HepG2 (cell line): ENCODE data around the gene RBBP8NL. TPM values are rescaled to one million over a fixed set of nuclear protein-coding genes. Genes with fewer than 3 reads are reported as not detected.
A peak's percentile ranks its signal among the peaks of the same experiment; 100 is the strongest.

Experiments used
- AGO2 ChIP-seq: fragments of 200-400 bp; formaldehyde crosslinking; optimal IDR thresholded peaks from 2 replicates; pipeline ENCODE3; 2017; ENCODE audit warnings: mild to moderate bottlenecking, low read depth, low read length, moderate library complexity
- ATRX ChIP-seq: sonication (generic); formaldehyde crosslinking; IDR thresholded peaks from 2 replicates; pipeline ENCODE4 v1.4.0; 2020; ENCODE audit warnings: missing genetic modification reagents, borderline replicate concordance
- FOSL1 ChIP-seq: sonication (generic); formaldehyde crosslinking; IDR thresholded peaks from 2 replicates; pipeline ENCODE4 v1.9.0; 2021; ENCODE audit warnings: missing genetic modification reagents, borderline replicate concordance
- GATAD2A ChIP-seq: IDR thresholded peaks from 2 replicates; pipeline ENCODE4 v1.6.1; 2016
- HOXA3 ChIP-seq: sonication (generic); formaldehyde crosslinking; IDR thresholded peaks from 2 replicates; pipeline ENCODE4 v1.5.0; 2020; ENCODE audit warnings: missing genetic modification reagents
- MIER2 ChIP-seq: IDR thresholded peaks from 2 replicates; pipeline ENCODE4 v1.6.1; 2016; ENCODE audit warnings: missing biosample characterization, missing genetic modification reagents
- NR2F1 ChIP-seq, 2 experiments: fragments of 450-650 bp in 1 of 2; formaldehyde crosslinking in 1 of 2; IDR thresholded peaks; 2 replicates each; pipeline versions ENCODE4 v1.5.0 to v1.6.1; 2016 to 2020; ENCODE audit warnings: mild to moderate bottlenecking in 1 of 2, missing compliant biosample characterization in 1 of 2, missing genetic modification reagents in 1 of 2, moderate library complexity in 1 of 2
- ZBTB33 ChIP-seq: sonication (generic); formaldehyde crosslinking; IDR thresholded peaks from 2 replicates; pipeline ENCODE4 v1.4.0; 2020; ENCODE audit warnings: missing genetic modification reagents
- ZFP1 ChIP-seq: IDR thresholded peaks from 2 replicates; pipeline ENCODE4 v1.6.1; 2016
- ZNF20 ChIP-seq: sonication (generic); formaldehyde crosslinking; IDR thresholded peaks from 2 replicates; pipeline ENCODE4 v1.4.0; 2020; ENCODE audit warnings: mild to moderate bottlenecking, moderate library complexity, missing genetic modification reagents
- ZNF589 ChIP-seq: sonication (generic); formaldehyde crosslinking; conservative IDR thresholded peaks from 2 replicates; pipeline ENCODE4 v1.8.0; 2022; ENCODE audit warnings: mild to moderate bottlenecking, moderate library complexity, missing genetic modification reagents
- ZNF710 ChIP-seq: sonication (generic); formaldehyde crosslinking; IDR thresholded peaks from 2 replicates; pipeline ENCODE4 v1.5.0; 2020; ENCODE audit warnings: mild to moderate bottlenecking, missing genetic modification reagents, borderline replicate concordance
- ZSCAN12 ChIP-seq: sonication (generic); formaldehyde crosslinking; IDR thresholded peaks from 2 replicates; pipeline ENCODE4 v1.9.0; 2021; ENCODE audit warnings: mild to moderate bottlenecking, missing genetic modification reagents
- polyA plus RNA-seq, 8 experiments: library from polyadenylated mRNA; depleted of rRNA in 3 of 8; stranded (reverse) in 7 of 8; unstranded in 1 of 8; fragments of >200 nt; fragmentation: Illumina TruSeq in 4 of 8; extraction: Trizol in 4 of 8; gene quantifications; 2 replicates each; pipeline versions ENCODE4 v1.2.1 to v1.2.3, GENCODE V29; 2011 to 2016; ENCODE audit warnings: low read depth in 4 of 8, missing spikeins in 1 of 8, mixed read lengths in 1 of 8; ENCODE audit not compliant: insufficient read depth in 1 of 8
- total RNA-seq, 5 experiments: library from RNA; depleted of rRNA; stranded (reverse); fragments of >200 nt; fragmentation: Illumina TruSeq; extraction: Trizol; gene quantifications; 2 replicates each; pipeline ENCODE4 v1.2.3, GENCODE V29; 2016; ENCODE audit warnings: low read depth in 1 of 5
- TF ChIP-seq, protein P1 (sequence below): sonication (generic); formaldehyde crosslinking; IDR thresholded peaks from 2 replicates; pipeline ENCODE4 v1.5.0; 2020; ENCODE audit warnings: mild to moderate bottlenecking, missing genetic modification reagents
- TF ChIP-seq, protein P2 (sequence below): sonication (generic); formaldehyde crosslinking; IDR thresholded peaks from 2 replicates; pipeline ENCODE4 v1.5.1; 2020; ENCODE audit warnings: missing genetic modification reagents, mild to moderate bottlenecking, borderline replicate concordance
- TF ChIP-seq, protein P3 (sequence below): sonication (generic); formaldehyde crosslinking; IDR thresholded peaks from 2 replicates; pipeline ENCODE4 v1.5.0; 2020; ENCODE audit warnings: mild to moderate bottlenecking, missing genetic modification reagents
- TF ChIP-seq, protein P4 (sequence below): IDR thresholded peaks from 2 replicates; pipeline ENCODE4 v1.6.1; 2016; ENCODE audit warnings: mild to moderate bottlenecking

The RBBP8NL gene
- total and polyA plus RNA-seq, 2 of the 13 experiments (the other 11 are each of a cell fraction or from before 2014, with no cell fraction given), result 0.69 to 0.86 TPM

DNA sequence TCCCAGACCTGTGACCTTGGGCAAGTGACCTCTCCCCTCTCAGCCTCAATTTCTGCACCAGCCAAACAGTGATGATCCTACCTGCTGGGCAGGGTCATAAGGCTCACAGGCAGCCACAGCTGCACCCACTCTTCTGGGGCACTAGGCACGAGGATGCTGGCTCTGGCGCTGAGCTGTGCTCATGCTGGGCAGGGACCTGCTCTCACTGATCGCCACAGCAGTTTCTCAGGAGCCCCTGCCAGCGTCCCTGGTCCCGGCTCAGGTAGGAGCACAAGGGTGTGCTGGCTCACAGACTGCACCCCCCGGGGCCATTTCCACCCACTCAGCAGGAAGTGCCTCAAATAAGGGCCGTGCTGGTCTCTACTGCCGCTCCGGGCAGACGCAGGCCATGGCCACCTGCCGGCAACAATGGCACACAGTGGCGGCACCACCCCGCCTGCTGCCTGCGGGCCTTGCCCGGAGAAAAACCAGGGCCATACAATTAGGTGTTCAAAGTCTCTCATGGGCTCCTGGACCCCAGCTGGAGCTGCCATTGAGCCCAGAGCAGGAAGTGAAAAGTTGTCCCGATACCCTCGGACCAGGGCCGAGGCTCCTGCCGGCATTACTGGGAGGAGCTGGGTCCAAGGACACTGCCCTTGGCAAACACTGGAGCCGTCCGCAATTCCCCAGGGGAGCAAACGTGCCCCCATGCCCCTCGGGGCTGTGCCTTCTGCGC lies 15.7 kb downstream of the RBBP8NL start (continued):
- peak; percentile 50; the same call in 1 of the 2 replicates for TF ChIP-seq ZNF710 (CRISPR knock-in tag)
- 0 out of 2 replicates have a peak, but pooled peaks have one; percentile 0 for TF ChIP-seq ZFP1 (CRISPR knock-in tag)
- no peak for TF ChIP-seq ZNF20 (CRISPR knock-in tag)
- TF ChIP-seq FOSL1 (CRISPR knock-in tag), result peak; percentile 43; the same call in 1 of the 2 replicates
- TF ChIP-seq AGO2, result no peak
- peak; percentile 85 for TF ChIP-seq GATAD2A (CRISPR knock-in tag)
- TF ChIP-seq, protein P1, sequence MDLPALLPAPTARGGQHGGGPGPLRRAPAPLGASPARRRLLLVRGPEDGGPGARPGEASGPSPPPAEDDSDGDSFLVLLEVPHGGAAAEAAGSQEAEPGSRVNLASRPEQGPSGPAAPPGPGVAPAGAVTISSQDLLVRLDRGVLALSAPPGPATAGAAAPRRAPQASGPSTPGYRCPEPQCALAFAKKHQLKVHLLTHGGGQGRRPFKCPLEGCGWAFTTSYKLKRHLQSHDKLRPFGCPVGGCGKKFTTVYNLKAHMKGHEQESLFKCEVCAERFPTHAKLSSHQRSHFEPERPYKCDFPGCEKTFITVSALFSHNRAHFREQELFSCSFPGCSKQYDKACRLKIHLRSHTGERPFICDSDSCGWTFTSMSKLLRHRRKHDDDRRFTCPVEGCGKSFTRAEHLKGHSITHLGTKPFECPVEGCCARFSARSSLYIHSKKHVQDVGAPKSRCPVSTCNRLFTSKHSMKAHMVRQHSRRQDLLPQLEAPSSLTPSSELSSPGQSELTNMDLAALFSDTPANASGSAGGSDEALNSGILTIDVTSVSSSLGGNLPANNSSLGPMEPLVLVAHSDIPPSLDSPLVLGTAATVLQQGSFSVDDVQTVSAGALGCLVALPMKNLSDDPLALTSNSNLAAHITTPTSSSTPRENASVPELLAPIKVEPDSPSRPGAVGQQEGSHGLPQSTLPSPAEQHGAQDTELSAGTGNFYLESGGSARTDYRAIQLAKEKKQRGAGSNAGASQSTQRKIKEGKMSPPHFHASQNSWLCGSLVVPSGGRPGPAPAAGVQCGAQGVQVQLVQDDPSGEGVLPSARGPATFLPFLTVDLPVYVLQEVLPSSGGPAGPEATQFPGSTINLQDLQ (CRISPR knock-in tag), result peak; percentile 11; the same call in 1 of the 2 replicates
- TF ChIP-seq, protein P2, sequence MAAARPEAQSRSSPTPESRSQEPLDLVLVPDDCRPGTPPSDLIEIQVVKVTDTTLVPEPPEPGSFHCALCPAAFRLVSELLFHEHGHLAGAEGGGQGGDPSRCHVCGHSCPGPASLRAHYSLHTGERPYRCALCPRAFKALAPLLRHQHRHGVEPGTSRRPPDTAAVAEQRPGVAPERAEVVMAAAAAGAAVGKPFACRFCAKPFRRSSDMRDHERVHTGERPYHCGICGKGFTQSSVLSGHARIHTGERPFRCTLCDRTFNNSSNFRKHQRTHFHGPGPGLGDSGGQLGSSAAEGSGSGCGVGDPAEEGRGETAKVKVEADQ (CRISPR knock-in tag), result no peak
- TF ChIP-seq ZSCAN12 (CRISPR knock-in tag), result 0 out of 2 replicates have a peak, but pooled peaks have one; percentile 27
- TF ChIP-seq ZBTB33 (CRISPR knock-in tag), result 0 out of 2 replicates have a peak, but pooled peaks have one; percentile 3
- TF ChIP-seq, protein P3, sequence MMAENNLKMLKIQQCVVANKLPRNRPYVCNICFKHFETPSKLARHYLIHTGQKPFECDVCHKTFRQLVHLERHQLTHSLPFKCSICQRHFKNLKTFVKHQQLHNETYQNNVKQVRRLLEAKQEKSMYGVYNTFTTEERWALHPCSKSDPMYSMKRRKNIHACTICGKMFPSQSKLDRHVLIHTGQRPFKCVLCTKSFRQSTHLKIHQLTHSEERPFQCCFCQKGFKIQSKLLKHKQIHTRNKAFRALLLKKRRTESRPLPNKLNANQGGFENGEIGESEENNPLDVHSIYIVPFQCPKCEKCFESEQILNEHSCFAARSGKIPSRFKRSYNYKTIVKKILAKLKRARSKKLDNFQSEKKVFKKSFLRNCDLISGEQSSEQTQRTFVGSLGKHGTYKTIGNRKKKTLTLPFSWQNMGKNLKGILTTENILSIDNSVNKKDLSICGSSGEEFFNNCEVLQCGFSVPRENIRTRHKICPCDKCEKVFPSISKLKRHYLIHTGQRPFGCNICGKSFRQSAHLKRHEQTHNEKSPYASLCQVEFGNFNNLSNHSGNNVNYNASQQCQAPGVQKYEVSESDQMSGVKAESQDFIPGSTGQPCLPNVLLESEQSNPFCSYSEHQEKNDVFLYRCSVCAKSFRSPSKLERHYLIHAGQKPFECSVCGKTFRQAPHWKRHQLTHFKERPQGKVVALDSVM (CRISPR knock-in tag), result no peak
- no peak; a peak in 2 of 4 replicates for TF ChIP-seq NR2F1 (CRISPR knock-in tag; IDR thresholded peaks at IDR 0.05)
- TF ChIP-seq HOXA3 (CRISPR knock-in tag), result peak; percentile 80
- TF ChIP-seq ATRX (CRISPR knock-in tag), result no peak
- peak; percentile 39; the same call in 1 of the 2 replicates for TF ChIP-seq MIER2 (CRISPR knock-in tag)
- TF ChIP-seq ZNF589, result no peak
- TF ChIP-seq, protein P4, sequence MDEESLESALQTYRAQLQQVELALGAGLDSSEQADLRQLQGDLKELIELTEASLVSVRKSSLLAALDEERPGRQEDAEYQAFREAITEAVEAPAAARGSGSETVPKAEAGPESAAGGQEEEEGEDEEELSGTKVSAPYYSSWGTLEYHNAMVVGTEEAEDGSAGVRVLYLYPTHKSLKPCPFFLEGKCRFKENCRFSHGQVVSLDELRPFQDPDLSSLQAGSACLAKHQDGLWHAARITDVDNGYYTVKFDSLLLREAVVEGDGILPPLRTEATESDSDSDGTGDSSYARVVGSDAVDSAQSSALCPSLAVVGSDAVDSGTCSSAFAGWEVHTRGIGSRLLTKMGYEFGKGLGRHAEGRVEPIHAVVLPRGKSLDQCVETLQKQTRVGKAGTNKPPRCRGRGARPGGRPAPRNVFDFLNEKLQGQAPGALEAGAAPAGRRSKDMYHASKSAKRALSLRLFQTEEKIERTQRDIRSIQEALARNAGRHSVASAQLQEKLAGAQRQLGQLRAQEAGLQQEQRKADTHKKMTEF (CRISPR knock-in tag), result no peak; the same call in 1 of the 2 replicates
